Astrocyte of the hippocampus (primary cell): ENCODE data around the gene LAMC2.

ENCODE experiments used
- DNase-seq: peaks from one replicate; pipeline ENCODE4 v3.0.0; 2011; ENCODE audit warnings: low read depth, low spot score

The LAMC2 gene

GRCh38 chr1:183287191-183287675 lies 101.2 kb downstream of the LAMC2 start:
- peak; percentile 53 for DNase-seq

DNA sequence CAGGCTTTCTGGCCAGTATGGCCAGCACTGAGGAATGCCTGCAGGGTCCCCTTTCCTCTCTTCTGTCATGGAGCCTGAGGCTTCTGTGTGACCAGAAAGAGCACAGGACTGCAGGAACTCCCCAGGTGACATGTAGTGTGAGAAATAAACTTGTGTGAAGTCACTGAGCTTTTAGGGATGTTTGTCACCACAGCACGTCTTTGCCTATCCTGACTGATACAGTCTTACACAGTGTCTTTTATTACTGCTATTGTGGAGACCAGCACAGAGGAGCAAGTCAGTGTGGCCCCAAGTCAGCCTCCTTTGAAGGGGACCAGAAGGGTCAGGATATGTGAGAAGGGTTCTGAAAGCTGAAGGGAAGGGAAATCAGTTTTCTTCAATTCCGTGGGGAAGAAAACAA lies 102.5 kb downstream of the LAMC2 start:
- DNase-seq, result no peak

DNA sequence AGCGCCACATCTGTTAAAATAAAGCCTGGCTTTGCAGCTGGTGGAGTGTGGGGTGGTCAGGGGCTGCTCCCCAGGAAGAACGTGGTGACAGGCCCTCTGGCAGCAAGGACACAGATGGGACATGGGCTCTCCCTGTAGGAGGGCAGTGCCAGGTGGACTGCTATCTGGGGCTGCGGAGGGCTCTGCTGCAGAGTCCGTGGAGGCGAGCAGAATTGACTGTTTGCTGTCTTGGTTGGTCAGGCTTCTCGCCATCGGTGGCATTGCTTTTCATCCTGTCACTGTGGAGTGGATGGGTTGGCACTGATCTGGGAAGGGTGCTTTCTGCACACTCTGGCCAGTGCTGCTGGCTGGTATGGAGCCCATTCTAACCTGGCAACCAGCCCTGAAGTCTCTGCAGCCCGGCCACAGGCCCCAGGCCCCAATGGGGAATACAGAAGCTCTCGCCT lies 103.0 kb downstream of the LAMC2 start:
- DNase-seq, result no peak

DNA sequence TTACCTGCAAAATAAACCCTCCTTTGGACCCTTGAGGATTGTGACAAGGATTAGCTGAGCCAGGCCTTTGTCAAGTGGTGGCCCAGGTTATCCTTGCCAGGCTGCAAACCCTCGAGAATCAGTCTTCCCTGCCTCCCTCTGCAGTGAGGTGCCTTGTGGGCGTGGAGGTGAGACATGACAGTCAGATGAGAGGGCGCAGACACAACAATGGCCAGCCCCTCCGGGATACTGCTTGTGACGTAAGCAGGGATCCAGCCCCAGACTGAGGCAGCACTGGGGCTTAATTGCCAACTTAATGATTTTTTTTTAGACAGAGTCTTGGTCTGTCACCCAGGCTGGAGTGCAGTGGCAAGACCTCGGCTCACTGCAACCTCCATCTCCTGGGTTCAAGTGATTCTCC lies 104.6 kb downstream of the LAMC2 start:
- DNase-seq, result no peak

DNA sequence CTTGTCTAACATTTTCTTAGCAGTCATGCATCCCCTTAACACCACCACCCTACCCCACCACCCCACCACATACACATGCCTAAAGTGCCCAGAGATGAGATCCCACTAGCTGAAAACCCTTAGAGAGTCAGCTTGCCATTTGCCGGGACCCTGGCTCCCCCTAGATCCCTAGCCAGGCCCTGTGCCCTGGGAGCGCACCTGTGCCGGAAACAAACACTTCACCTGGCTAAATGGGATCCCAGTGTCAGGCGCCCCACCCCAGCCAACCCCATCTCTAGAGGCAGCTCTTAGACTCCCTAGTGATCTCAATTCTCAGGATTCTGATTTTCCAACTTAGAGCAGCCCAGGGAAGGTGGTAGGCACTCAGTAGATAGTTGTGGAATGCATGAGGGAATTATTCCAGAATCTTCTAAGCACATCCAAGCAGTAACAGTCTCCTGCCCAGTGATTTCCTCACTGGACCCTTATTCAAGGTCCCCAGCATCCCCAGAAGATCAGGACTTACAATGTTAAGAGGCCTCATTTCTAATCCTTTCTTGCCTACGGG lies 105.2 kb downstream of the LAMC2 start:
- peak; percentile 33 for DNase-seq

DNA sequence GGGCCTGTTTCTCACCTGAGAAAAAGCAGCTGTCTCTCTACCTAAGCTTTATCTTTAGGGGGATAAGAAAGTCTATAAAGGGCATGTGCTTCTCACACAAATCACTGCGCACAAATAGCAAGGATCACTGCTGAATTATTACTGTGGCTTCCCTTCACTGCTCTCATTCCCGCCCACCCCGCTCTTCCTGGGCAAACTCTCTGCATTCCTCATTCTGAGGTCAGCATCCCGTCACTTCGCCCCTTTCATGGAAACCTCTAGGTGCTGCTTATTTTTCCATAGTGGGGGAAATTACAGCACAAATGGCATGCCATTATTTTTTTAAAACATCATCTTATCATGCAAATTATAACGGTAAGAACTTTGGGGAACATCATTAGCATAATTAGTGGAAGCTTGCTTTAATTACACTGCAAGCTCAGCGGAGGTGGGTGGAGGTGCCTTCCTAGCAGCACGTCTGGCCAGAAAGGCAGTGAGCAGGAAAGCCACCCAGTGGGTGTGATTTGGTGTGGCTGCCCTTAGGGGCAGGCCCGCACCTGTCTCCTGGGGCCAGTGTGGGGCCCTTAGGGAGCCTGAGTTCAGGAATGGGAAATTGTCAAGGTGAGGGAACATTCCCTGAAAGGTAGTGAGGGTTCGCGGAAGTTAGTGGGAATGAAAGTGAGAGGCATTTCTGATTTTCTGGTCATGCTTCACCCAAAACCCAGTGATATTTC lies 105.9 kb downstream of the LAMC2 start:
- peak; percentile 92 for DNase-seq

GRCh38 chr1:183293241-183293640 lies 107.2 kb downstream of the LAMC2 start:
- no peak for DNase-seq

DNA sequence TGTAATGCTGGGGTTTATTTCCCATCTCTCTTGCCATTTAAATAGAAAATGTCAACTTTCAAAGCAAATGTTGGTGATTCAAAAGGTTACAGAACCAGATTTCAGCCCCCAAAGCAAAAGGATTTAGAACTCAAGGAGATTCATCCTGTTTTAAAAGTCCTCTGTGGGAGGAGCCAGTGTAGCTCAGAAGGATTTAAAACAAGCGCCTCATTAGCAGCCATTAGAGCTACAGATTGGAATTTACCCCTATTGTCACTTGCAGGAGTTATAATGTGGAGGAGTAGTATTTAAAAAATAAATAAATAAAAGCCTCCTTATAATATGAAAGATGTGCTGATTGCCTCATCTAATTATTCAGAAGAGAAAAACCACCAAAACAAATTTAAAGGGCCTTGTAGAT lies 107.8 kb downstream of the LAMC2 start:
- no peak for DNase-seq
